GM18511 (cell line): ENCODE results near the gene DOK7.

Experiments used
- ATAC-seq: cut with Tn5 transposase; IDR thresholded peaks from one replicate; pipeline ENCODE4 v1.9.1; 2021; ENCODE audit warnings: mild to moderate bottlenecking, moderate library complexity; ENCODE audit not compliant: unreplicated experiment

Gene DOK7

DNA sequence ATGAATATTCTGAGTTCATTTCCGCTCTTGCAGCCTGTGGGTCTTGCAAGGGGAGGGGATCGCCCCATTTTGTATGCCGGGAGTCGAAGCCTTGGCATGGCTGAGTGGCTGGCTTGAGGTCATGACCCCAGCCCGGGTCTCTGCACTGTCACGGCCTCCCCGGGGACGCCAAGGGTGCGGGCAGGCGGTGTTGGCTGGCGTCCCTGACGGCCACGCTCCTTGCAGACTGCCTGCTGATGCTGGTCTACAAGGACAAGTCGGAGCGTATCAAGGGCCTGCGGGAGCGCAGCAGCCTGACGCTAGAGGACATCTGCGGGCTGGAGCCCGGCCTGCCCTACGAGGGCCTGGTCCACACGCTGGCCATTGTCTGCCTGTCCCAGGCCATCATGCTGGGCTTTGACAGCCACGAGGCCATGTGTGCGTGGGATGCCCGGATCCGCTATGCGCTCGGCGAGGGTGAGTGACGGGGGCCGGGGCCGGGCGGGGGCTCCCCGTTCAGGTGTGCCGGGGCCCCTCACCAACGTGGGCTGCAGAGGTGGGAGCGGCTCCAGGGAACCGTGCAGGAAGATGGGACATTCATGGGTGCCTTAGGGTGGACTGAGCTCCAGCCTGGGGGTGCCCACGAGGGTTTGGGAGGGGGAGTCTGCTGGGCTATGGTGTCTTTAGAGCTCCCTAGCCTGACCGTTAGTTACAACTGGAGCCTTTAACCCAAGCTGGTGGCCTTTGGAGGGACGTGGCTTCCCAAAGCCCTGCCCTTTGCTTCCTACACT, 10.3 kb downstream of the DOK7 start:
- ATAC-seq: no peak

DNA sequence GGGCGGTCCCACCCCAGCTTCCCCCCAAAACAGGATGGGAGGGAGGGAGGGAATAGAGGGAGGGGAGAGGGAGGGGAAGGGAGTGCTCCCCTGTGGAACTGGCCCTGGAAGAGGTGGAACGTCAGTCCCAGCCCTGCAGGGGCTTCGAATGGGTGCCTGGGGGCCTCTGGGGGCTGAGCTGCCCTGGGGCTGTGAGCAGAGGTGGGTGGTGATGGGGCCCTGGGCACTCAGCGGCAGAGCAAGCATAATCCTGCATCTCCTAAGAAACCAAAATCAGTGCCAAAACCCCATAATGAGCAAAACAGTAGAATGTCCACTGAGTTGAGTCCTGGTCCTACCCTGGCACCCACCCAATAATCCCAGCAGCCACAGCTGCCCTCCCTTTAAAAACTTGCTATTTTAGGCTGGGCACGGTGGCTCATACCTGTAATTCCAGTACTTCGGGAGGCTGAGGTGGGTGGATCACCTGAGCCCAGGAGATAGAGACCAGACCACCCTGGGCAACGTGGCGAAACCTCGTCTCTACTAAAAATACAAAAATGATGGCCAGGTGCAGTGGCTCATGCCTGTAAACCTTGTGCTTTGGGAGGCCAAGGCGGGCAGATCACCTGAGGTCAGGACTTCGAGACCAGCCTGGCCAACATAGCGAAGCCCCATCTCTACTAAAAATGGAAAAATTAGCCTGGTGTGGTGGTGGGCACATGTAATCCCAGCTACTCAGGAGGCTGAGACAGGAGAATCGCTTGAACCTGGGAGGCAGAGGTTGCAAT, 11.1 kb downstream of the DOK7 start:
- ATAC-seq: no peak

DNA sequence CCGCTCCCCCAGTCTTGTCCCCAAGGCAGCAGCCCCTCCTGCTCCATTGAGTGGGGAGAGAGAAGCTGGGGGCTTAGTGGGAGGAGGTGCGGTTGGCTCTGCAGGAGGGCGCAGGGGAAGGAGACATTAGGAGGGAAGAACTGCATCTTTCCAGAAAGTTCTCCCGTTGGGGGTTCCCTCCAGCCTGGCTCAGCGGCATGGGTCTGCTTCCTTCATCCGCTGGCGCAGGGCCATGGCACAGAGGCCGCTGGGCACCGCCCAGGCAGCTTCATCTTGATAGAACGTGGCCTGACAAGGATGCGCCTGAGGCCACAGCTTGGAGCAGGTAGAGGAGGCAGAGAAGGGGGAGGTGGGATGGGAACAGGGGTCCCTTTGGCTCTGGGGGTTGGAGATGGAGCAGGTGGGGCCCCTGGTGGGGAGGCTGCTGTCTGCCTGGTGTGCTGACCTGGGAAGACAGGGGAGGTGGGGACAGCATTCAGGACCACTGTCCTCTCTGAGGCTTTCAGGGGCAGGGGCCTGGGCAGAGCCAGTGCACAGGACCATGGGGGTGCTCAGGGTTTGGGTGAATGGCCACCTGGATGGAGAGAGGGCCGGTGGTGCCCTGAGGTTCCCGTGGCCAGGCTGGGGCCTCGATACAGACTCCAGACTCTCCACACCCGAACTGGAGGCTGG, 12.1 kb downstream of the DOK7 start:
- no peak for ATAC-seq

DNA sequence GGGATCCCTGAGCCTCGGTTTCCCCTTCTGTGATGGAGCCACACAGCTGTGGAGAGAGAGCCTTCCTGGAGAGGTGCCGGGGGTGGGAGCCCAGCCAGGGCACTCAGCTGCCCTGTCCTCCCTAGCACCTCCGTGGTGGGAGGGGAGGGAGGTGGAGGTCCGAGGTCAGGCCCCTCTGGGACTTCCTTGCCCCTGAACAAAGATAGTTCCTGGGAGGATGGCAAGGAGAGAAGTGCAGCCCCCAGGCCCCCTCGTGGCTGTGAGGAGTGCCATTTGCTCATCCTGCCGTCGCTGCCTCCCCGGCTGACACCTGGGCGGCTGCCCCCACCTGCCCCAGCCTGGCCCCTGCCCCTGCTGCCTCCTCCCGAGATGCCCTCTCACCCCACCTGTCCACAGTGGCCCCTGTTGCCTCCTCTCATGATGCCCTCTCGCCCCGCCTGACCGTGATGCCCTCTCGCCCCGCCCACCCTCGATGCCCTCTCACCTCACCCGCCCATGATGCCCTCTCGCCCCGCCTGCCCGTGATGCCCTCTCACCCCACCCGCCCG, 12.7 kb downstream of the DOK7 start:
- ATAC-seq: no peak

DNA sequence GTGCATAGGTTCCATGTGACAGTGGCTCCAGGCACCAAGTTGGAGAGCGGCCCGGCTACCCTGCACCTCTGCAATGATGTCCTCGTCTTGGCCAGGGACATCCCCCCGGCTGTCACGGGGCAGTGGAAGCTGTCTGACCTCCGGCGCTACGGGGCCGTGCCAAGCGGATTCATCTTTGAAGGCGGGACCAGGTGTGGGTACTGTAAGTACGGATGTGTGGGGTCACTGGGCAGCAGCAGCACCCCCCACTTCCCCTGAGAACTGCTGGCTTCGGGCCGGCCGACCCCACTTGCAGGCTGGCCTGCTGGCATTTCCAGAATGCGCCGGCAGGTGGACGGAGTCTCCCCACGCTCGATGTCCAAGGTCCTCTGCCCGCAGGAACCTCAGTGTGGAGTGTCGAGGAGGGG, 13.2 kb downstream of the DOK7 start:
- no peak for ATAC-seq

DNA sequence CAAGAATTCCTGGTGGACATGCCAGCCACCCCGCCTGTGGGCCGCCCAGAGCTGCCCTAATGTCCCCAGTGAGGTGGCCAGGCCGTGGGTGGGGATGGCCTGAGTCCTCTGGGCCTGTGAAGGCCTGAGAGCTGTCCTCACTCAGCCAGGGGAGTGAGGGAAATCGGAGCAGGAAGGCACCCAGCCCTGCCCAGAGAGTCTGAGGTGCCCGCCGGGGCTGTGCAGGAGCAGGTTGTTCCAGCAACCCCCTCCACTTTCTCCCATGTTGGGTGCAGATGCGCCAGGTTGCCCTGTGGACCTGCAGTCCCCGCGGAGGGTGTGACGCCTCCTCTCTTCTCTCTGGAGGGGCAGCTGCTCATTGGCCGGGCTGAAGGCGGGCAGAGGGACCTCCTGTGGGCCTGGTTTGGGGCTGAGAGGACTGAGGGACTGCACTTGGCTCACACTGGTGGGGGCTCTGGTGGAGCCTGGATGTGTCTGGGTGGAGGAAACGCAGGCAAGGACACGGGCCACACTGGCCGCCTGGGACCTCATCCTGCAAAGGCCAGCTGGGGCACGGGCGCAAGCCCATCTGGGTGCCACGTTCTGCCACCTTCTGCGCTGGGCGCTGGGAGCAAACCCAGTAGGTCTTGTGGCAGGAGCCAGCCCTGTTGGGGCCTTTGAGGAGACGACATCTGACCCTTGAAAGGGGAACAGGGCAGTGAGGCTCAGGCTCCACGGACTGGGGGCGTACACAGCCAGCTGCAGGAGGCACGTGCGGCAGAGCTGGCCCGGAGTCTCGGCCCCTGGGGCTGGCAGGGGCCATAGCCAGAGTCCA, 14.0 kb downstream of the DOK7 start:
- ATAC-seq: no peak

DNA sequence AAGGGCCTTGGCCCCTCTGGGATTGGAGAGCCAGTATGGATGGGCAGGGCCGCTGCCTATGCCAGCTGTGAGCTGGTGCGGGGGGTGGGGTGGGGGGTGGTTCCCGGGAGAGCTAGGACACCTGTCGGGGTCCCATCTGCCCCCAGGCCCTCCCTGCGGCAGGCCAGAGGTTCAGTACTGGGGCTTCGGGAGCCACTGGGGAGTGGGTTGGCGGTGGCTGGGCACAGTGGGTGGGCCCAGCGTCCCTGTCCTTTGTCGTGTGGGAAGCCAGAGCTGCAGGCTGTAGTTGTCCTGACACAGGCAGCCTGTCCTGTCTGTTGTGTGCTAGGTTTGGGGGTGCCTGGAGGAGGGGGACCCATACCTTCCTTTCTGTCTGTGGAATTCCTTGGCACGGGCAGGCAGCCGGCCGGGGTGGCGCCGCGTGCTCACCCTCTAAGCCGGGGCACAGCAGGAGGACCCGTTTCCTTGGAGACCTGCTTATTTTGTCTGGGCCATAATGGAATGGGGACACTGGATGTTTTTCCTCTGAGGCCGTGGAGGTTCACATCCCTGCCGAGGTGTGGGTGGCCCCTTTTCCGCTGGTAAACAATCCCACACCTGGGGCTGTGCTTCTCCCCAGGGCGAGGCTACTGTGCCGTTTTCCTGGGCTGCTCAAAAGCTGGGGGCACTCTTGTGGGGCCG, 14.8 kb downstream of the DOK7 start:
- no peak for ATAC-seq

DNA sequence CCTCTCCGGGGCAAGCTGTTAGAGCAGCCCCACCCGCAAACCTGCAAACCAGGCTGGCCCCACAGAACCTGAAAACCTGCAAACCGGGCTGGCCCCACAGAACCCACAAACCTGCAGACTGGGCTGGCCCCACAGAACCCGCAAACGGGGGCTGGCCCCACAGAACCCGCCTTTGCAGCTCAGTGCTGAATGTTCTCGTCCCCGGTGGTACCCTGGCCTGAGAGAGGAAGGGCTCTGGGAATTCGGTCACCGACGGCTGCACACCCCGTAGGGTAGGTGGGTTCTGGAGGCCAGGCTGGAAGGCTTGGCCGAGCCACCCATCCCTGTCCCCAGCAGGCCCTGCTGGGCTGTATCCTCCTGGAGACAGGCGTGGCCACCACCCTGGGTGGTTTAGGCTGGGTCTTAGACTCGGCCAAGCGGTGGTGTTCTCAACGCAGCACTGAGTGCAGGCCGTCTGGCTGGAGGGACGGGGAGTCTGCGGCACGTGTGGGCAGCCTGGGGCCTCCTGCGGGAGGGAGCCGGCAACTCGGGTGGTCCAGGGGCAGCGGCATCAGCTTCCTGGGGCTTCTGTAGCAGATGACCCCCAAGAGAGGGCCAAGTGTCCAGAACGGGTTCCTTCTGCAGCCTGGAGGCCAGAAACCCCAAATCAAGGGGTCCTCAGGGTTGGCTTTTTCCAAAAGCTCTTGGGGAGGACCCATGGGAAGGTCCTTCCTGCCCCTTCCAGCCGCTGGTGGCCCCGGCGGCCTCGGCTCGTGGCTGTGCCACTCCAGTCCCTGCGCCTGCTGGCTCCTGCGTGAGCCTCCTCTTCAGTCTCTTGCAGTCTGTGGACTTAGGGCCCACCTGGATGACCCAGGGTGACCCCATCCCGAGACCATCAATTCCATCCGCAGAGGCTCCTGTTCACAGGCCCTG, 15.6 kb downstream of the DOK7 start:
- ATAC-seq: no peak

DNA sequence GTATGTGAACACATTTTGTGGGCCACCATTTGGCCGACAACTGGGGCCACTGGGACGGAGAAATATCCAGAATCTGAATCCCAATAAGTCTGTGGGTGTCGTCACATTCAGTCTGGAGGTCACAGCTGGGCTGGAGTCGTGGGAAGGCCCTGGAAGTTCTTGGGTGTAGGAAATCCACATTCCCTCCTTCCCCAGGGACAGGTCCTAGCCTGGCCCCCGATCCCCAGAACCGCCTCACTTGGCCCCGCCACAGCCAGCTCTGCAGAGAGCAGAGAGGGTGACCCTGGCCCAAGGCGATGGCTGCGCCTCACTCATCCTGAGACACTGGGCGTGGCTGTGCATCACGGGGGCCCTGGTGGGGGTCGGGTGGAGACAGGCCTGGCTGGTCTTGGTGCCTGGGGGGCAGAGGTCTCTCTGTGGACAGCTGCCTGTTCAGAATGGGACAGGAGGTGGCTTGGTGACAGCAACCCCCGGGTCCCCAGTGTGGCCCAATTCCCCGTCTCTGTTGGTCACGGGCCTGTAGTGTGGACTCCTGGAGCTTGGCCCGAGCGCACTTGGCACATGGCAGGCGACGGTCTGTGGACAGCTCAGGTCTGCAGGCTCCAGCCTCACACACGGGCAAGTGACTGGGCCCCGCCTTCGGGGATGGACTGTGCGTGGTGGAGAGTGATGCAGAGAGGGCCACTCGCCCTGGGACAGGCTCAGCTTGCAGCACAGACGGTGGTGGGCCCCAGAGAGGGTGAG, 16.4 kb downstream of the DOK7 start:
- ATAC-seq: no peak

DNA sequence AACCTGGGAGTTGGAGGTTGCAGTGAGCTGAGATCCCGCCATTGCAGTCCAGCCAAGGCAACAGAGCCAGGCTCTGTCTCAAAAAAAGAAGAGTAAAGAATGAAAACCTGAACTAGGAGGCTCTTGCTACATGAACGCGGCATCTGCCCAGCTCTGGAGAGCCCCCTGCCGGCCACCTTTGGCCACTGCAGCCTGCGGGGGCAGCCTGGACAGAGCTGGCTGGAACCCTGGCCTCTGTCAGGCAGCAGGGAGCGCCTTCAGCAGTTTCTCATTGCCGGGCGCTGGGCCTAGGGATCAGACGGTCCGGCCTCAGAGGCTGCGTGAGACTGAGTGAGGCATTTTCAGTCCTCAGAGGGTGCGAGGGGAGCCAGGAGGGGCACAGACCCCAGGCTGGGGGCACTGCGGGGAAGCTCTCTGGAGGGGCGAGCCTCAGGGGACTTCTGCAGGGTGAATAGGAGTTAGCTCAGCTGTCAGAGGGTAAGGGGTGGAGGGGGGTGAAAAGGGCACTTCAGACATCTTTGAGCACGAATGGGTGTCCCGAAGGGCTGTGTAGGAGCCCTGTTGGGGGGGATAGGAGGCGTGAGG, 17.5 kb downstream of the DOK7 start:
- peak; percentile 59 for ATAC-seq

DNA sequence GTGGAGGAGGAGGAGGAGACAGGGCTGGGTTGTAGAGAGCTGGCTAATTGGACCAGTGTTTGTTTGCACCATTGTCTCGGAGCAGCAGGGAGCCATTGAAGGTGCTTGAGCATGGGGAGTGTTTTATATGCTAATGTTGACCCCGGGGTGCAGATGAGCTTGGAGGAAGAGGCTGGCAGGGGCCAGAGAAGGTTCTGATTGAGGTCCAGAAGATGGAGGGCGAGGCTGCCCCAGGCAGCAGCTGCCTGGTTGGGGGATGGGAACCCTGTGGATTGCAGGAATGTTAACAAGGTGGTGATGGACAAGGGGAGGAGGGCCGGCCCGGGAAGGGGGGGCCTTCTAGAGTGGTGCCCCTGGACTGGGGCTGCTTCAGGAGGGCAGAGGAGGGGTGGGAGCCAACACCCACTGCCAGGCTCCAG, 18.0 kb downstream of the DOK7 start:
- no peak for ATAC-seq

DNA sequence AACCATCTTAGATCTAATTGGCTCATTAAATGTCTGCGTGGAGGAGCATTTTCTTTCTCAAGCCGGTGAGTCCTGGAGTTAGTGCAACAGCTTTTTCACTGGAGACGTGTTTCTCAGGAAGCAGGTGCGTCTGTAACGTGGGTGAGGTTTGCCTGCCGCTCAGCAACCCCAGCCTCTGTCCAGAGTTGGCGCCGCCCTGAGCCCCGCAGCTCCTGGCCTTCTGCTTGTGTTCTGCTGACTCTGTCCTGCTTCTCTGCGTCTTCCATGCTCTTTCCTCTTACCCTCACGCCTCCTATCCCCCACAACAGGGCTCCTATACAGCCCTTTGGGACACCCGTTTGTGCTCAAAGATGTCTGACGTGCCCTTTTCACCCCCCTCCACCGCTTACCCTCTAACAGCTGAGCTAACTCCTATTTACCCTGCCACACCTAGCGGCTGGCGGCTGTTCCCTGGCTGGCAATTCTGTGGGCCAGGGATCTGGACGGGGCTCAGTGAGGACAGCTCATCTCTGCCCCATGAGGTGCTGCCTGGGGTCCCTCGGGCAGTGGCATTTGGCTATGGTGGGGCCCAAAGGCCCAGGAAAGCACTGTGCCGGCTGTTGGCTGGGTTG, 18.8 kb downstream of the DOK7 start:
- no peak for ATAC-seq

DNA sequence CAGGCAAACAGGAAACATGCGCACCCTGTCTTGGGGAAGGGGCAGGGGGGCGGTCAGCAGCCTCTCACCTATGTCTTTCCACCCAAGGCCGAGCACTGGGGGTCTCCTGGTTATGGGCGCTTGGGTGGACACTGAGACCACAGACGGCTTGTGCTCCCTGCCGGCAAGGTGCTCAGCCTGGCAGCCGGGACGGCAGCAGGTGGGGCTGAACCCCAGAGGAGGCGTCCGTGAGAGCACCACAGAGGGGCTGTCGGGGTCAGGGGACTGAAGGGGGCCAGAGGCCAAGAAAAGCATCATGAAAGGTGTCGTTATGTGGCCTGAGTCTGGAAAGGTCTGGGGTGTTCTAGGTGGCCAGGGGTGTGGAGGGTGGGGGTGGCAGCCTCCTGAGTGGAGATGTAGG, 19.6 kb downstream of the DOK7 start:
- no peak for ATAC-seq

DNA sequence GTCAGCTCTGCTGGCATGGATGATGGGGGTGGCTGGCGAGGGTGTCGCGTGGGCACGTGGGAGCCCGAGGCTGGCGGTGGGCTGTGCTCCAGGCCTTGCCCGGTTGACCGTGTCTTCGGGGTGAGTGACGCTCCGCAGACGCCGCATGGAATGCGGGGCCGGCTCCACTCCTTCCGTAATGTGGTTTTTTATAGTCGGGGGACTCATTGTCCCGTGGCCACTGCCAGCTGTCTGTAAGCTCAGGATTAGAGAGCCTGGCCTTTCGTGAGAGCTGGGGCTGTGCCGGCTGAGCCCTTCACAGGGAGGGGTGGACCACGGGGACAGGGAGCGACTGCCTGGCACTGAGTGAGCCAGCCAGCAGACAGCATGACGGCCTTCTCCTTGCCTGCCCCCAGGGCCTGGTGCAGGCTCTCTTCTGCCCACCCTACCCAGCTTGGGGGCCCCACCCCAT, 20.4 kb downstream of the DOK7 start:
- no peak for ATAC-seq

DNA sequence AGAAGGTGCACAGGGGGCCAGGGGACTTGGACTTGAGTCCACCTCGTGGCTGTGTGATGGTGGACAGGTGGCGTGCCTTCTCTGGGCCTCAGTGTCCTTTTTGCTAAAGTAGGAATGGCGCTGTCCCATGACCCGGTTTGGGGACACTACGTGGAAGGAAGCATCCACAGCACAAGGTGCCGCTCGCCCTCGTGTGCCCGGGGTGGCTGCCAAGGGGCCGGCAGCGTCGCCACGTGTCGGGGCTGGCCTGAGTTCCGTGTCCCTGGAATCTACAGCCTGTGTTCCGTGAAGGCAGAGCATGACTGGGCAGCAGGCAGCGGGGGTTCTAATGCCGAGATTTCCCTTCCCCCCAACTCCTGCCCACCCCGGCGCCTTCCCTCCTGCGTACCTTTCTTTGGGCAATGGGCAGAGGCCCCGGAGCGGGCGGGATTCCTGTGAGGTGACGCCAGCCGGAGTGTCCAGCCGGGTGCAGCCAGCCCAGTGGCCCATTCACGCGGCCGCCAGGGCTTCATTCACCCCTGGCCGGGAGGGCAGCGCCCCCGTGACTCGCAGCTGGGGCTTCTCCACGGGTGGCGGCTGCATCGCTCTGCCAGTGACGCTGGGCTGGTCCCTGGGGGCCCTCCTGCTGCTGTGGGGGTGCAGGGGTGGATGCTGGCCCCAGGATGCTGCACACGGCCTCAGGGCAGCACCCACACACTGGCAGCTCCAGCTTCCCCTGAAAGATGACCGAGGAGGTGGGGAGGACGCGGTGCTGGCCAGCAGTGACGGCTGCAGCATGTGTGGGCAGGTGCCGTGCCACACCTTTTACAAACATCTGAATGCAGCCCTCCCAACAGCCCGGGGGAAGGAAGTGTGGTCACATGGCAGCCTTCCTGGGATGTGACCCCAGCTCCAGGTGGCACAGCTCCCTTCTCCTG, 21.2 kb downstream of the DOK7 start:
- no peak for ATAC-seq

DNA sequence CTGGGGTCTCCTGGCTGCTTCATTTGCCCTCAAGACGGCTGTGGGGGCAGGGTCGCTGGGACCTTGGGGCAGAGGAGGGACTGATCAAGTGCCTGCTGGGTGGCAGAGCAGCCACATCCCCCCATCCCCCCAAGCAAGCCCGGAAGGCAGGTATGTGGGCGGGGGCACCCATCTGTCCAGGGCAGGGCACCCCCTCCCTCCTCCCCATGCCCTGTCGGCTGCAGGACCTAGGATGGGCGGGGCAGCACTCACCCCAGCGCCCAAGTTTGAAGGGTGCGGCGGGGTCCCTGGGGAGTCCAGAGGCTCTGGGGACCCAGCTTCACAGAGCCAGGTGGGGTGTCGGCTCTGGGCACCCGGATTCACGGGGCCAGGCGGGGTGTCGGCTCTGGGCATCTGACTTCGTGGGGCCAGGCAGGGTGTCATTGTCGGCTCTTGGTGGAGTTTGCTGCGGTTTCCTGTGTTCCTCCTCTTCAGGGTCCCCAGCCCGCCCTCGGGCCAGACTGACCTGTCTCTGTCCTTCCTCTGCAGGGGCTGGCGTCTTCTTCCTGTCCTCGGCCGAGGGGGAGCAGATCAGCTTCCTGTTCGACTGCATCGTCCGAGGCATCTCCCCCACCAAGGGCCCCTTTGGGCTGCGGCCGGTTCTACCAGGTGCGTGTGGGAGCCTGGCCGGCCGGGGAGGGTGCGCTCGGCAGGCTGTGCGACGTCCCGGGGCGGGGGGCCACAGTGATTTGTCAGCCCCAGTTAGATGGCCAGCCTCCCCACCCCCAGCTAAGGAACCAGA, 22.1 kb downstream of the DOK7 start:
- no peak for ATAC-seq
